NCI-H82 treated with DMSO at 0.1 percent for 48 hours (cell line): ENCODE data around the gene KCNMB2.

Experiments used
- DNase-seq: peaks from one replicate; lab custom pipeline; 2025; ENCODE audit not compliant: unreplicated experiment; lab: John Stamatoyannopoulos, UW

KCNMB2 gene

GRCh38 chr3:178748874-178749273 lies 212.6 kb downstream of the KCNMB2 start:
- no peak for DNase-seq

DNA sequence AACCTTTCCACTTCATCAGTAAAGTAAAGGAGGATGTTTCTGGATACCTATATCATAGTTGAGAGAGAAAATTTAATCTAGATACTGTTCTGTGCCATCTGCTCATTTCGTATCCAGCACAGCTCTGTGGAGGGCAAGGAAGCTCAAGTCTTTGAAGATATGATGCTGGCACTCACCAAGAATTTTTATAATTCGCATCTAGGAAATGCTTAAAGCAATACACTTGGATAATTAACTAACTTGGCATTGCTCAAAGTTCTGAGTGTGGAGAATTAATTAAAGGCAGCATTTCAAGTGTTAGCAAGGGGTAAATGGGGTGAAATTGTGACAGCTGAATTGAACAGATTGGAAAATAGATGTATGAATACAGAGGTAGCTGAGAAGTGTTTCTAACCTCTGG lies 213.2 kb downstream of the KCNMB2 start:
- no peak for DNase-seq

DNA sequence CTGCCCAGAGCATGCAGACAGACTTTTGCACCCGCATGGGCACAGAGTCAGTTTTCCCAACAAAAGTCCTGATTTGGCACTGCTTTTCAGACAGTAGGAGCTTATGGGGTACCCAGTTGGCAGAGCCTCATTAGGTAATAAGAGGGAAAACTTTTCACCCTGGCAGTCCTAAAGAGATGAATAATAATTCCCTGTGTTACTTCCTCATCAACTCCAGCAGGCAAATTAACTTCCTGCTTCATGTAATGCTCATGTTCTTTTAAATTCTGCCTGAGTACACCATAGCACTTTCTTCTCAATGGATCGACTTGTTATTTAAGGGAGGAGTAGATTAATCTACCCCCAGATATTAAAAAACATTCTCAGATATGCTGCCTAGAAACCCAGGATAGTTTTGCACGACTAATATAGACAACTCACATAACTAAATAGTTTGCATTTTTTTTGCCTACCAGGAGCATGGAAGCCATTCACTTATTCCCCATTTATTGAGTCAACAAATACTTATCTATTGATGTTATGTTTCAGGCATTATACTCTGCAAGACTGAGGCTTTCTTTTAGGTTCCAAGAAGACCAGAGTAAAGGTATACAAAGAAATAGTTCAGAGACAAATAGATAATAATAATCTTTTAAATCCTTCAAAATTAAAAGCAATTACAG lies 214.5 kb downstream of the KCNMB2 start:
- DNase-seq: no peak

GRCh38 chr3:178752843-178753242 lies 216.6 kb downstream of the KCNMB2 start:
- DNase-seq: no peak

- DNase-seq: no peak
These were observed 218.7 kb downstream of the KCNMB2 start for GRCh38 chr3:178754852-178755510.

GRCh38 chr3:178761024-178761423 lies 224.8 kb downstream of the KCNMB2 start:
- DNase-seq: no peak

DNA sequence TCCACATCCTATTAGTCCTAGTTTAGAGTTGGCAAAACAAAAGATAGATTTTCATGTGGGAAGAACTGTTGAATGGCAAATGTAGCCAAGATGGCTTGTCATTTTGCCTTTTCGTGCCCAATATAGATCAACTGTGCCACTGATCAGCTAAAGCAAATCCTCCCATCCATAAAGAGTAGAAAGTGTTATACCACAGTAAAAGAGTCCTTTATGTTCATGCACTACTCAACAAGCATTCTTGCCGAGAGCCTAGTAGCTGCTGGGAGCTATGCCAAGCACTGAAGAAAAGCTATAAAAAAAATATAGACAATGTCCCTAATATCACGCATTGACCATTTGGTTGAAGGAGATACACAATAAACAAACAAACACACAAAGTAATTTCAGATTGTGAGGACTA lies 225.2 kb downstream of the KCNMB2 start:
- DNase-seq: no peak

- no peak for DNase-seq
These were observed 226.1 kb downstream of the KCNMB2 start for GRCh38 chr3:178762385-178762784.

DNA sequence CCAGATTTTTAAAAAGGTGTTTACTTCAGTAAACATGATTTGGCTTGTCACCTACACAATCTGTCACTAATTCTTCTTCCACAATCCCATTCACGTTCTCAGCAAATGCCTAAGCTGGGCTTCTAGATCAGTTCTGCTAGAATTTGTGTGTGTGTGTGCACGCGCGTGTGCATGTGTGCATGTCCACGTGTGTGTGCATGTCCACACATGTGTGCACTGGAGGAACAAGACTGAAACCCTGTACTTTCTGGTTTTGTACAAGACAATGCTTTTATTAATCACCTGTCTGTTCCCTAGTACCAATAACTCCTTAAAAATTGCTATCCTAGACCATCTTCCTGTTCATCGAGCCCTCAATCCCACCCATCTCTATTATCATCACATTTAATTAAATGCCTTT lies 229.2 kb downstream of the KCNMB2 start:
- no peak for DNase-seq

- no peak for DNase-seq
These were observed 231.3 kb downstream of the KCNMB2 start for GRCh38 chr3:178767581-178767980.

- no peak for DNase-seq
These were observed 232.0 kb downstream of the KCNMB2 start for GRCh38 chr3:178768072-178768864.

DNA sequence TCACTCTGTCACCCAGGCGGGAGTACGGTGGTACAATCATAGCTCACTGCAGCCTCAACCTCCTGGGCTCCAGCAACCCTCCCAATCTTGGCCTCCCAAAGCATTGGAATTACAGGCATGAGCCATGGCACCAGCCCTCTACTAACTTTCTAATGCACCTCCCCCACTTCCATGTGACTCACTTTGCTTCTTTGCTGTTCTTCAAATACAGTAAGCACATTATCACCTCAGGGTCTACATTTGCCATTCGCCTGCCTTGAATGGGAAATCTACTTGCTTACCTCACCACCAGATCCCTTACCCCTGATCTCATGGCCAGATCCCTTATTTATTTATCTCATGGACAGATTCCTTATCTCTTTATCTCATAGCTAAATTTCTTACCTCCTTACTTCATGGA lies 235.3 kb downstream of the KCNMB2 start:
- no peak for DNase-seq

DNA sequence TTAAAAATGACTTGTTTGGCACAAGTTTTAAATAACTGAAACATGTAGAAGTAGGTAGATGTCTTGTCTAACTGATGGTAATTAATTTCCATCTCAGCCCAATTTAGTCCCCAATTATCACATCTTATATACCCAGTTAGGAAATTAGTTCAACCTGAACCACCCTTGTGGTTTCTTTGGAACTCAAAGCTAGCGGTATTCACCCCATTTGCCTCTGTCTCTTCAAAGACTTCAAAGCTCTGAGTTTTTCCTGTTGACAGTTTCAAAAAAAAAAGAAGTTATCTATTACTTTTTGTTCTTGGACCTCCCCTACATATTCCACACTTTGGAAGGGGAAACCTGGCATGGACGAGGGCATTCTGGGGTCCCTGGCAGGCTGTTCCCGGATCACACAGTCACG lies 236.5 kb downstream of the KCNMB2 start:
- no peak for DNase-seq

DNA sequence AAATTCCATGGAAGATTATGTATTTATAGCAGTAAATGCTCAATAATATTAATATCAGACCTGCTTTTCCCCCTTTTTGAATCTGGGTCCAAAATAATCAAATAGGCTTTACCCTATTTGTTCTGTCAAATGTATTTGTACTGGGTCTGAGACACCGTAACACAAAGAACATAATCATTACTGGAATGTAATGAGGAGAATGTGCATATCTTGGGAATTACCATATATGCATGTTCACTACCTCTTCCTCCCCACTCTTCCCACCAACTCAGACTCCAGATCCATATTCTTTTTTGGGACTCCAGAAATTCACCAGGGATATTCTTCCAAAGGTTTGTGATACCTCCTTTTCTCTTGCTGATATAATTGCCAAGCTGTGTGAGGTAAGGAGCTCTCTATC lies 237.1 kb downstream of the KCNMB2 start:
- DNase-seq: no peak

DNA sequence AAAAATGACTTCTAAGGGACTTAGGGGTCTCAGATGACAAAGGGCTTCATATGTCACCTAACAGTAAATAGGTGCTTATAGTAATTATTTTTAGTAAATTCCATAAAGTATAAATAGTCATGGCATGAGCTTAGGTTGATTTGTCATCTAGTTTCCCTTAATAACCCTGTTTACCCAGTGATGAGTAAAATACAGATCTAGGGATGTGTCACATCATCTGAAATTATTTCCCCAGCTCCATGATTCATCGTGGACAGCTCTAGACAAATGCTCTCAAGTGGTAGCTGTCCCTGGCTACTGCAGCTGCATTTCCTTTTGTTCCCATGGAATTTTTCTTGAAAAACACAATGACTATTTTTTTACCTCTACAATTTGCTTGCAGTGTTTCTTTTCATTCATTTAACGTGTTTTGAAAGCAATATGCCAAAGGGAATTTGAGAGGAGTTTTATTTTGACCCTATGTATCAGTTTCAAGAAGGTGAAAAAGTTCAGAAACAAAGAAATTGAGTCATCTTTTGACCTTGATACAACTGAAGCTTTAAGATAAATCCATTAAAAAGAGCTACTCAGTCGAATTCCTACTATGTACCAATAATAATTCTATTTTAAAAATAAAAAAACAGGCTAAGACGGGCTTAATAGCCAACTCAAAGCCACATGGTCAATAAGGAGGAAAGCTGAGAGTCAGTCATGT lies 241.6 kb downstream of the KCNMB2 start:
- DNase-seq: no peak

GRCh38 chr3:178778589-178778988 lies 242.4 kb downstream of the KCNMB2 start:
- no peak for DNase-seq

GRCh38 chr3:178785961-178786360 lies 249.7 kb downstream of the KCNMB2 start:
- DNase-seq: no peak

- DNase-seq: no peak
These were observed 251.7 kb downstream of the KCNMB2 start for GRCh38 chr3:178787960-178788359.

DNA sequence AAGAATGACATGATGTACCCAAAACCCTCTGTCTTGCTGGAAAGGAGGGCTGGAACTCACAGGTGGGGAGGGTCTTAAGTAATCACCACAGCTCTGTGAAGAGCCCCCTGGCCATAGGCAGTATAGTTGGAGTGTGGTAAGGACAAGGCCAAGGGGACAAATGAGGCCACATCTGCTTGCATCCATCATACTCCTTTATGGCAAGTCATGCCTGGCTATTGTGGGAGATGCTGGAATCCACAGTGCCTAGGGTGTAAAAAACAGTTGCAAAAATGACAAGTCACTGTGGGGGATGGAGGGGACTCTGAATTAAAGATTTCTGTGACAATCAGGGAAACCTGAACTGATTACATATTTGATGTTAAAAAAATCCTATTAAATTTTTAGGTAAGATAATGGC lies 258.5 kb downstream of the KCNMB2 start:
- no peak for DNase-seq

DNA sequence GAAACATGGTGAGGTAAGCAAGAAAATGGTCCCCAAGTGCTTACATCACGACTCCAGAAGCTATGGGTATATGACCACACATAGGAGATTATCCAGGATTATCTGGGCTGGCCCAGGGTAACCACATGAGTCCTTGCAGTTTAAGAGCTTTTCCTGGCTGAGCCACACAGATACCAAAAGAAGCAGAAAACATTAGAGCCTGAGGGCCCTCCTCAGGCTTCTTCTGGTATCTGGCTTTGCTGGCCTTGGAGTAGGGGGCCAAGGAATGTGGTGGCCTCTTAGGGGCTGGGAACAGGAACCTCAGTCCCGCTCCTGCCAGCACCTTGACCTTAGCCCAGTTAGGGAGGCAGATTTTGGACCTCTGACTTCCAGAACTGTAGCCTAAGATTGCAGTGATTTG lies 259.1 kb downstream of the KCNMB2 start:
- DNase-seq: peak; percentile 82

- DNase-seq: no peak
These were observed 266.0 kb downstream of the KCNMB2 start for GRCh38 chr3:178802259-178802658.
